GM19467 (cell line): ENCODE results near the gene UBAP2.
"Not testable (repeated sequence)": the region's sequence is repeated elsewhere in the genome, so short reads cannot be mapped to it uniquely, and the experiment has no call there.

ENCODE experiments used
- ATAC-seq: cut with Tn5 transposase; IDR thresholded peaks from one replicate; pipeline ENCODE4 v1.9.1; 2021; ENCODE audit warnings: mild to moderate bottlenecking, moderate library complexity; ENCODE audit not compliant: unreplicated experiment

The UBAP2 gene

GRCh38 chr9:33988219-33988890, 60.3 kb downstream of the UBAP2 start:
- peak; percentile 96 for ATAC-seq

- ATAC-seq, result no peak
Measured at GRCh38 chr9:33976414-33976813, 72.3 kb downstream of the UBAP2 start.

- no peak for ATAC-seq
Measured at GRCh38 chr9:33972698-33973097, 76.0 kb downstream of the UBAP2 start.

- no peak for ATAC-seq
Measured at GRCh38 chr9:33964086-33964768, 84.5 kb downstream of the UBAP2 start.

GRCh38 chr9:33962468-33962867, 86.2 kb downstream of the UBAP2 start:
- not testable (repeated sequence) for ATAC-seq

GRCh38 chr9:33959725-33960124, 89.0 kb downstream of the UBAP2 start:
- no peak for ATAC-seq

- no peak for ATAC-seq
Measured at GRCh38 chr9:33956544-33956943, 92.1 kb downstream of the UBAP2 start.

GRCh38 chr9:33952066-33952465, 96.6 kb downstream of the UBAP2 start:
- ATAC-seq, result no peak

GRCh38 chr9:33950371-33950770, 98.3 kb downstream of the UBAP2 start:
- no peak for ATAC-seq

- ATAC-seq, result no peak
Measured at GRCh38 chr9:33946779-33947535, 101.7 kb downstream of the UBAP2 start.

GRCh38 chr9:33943389-33943788, 105.3 kb downstream of the UBAP2 start:
- no peak for ATAC-seq

GRCh38 chr9:33942471-33943083, 106.1 kb downstream of the UBAP2 start:
- ATAC-seq, result no peak

- no peak for ATAC-seq
Measured at GRCh38 chr9:33939924-33940874, 108.5 kb downstream of the UBAP2 start.

GRCh38 chr9:33934188-33934878, 114.4 kb downstream of the UBAP2 start:
- ATAC-seq, result no peak

GRCh38 chr9:33932078-33932807, 116.4 kb downstream of the UBAP2 start:
- no peak for ATAC-seq

- no peak for ATAC-seq
Measured at GRCh38 chr9:33931326-33931725, 117.4 kb downstream of the UBAP2 start.

GRCh38 chr9:33927694-33928093, 121.0 kb downstream of the UBAP2 start:
- no peak for ATAC-seq

- no peak for ATAC-seq
Measured at GRCh38 chr9:33926746-33927485, 121.8 kb downstream of the UBAP2 start.
